Neural cell (in vitro differentiated cells): Measurements from ENCODE around the gene TMEM232. TPM values are rescaled to one million over a fixed set of nuclear protein-coding genes. Genes with fewer than 3 reads are reported as not detected.
"Not testable (repeated sequence)": the region's sequence is repeated elsewhere in the genome, so short reads cannot be mapped to it uniquely, and the experiment has no call there.

Experiments
- H2AFZ ChIP-seq: fragments of 200-600, 300-800 bp; sonication (generic), shearing (Covaris generic); 2 replicates; pipeline ENCODE4 v1.6.0; 2014; ENCODE audit warnings: low read depth, mild to moderate bottlenecking, antibody characterized with exemption, low read length, moderate library complexity
- H3F3A ChIP-seq: fragments of 200-600 bp; shearing (Covaris generic); 2 replicates; pipeline ENCODE4 v1.6.1; 2016; ENCODE audit warnings: mild to moderate bottlenecking, moderate library complexity, mixed read lengths, antibody characterized with exemption, low read length; ENCODE audit not compliant: insufficient read depth, poor library complexity, severe bottlenecking
- H3K27ac ChIP-seq: fragments of 200-600, 300-800 bp; sonication (generic), shearing (Covaris generic); 2 replicates; pipeline ENCODE4 v1.5.1; 2014; ENCODE audit warnings: mild to moderate bottlenecking, low read length, moderate library complexity
- H3K27me3 ChIP-seq: fragments of 300-800, 200-600 bp; sonication (generic), shearing (Covaris generic); 2 replicates; pipeline ENCODE4 v1.6.0; 2014; ENCODE audit warnings: mild to moderate bottlenecking, low read depth, low read length, moderate library complexity; ENCODE audit not compliant: insufficient read depth
- H3K36me3 ChIP-seq: fragments of 300-800, 200-600 bp; sonication (generic), shearing (Covaris generic); 2 replicates; pipeline ENCODE4 v1.5.1; 2014; ENCODE audit warnings: mild to moderate bottlenecking, antibody characterized with exemption, low read length, moderate library complexity; ENCODE audit not compliant: insufficient read depth
- H3K4me2 ChIP-seq: fragments of 300-800, 200-600 bp; sonication (generic), shearing (Covaris generic); 2 replicates; pipeline ENCODE4 v1.6.0; 2014; ENCODE audit warnings: mild to moderate bottlenecking, low read length
- H3K4me3 ChIP-seq: fragments of 300-800, 200-600 bp; sonication (generic), shearing (Covaris generic); 2 replicates; pipeline ENCODE4 v1.5.1; 2014; ENCODE audit warnings: mild to moderate bottlenecking, low read length, moderate library complexity
- H3K79me2 ChIP-seq: fragments of 200-600 bp; shearing (Covaris generic); replicated peaks from 2 replicates; pipeline ENCODE4 v1.6.0; 2014; ENCODE audit warnings: mild to moderate bottlenecking, low read length, moderate library complexity; ENCODE audit not compliant: insufficient read depth
- H3K9ac ChIP-seq: fragments of 300-800, 200-600 bp; sonication (generic), shearing (Covaris generic); 2 replicates; pipeline ENCODE4 v1.6.1; 2016; ENCODE audit warnings: mild to moderate bottlenecking, low read length, mixed read lengths
- H3K9me2 ChIP-seq: fragments of 200-600 bp; shearing (Covaris generic); 2 replicates; pipeline ENCODE4 v1.6.1; 2016; ENCODE audit warnings: mild to moderate bottlenecking, low read length, mixed read lengths; ENCODE audit not compliant: insufficient read depth
- H3K9me3 ChIP-seq: fragments of 200-600, 300-800 bp; sonication (generic), shearing (Covaris generic); 2 replicates; pipeline ENCODE4 v1.6.1; 2016; ENCODE audit warnings: mild to moderate bottlenecking, mixed run types, low read length, moderate library complexity, mixed read lengths
- H4K20me1 ChIP-seq: fragments of 200-600 bp; shearing (Covaris generic); 2 replicates; pipeline ENCODE4 v1.6.1; 2016; ENCODE audit warnings: mild to moderate bottlenecking, mixed run types; ENCODE audit not compliant: insufficient read depth
- EP300 ChIP-seq: fragments of 450-650 bp; conservative IDR thresholded peaks from 2 replicates; pipeline ENCODE4 v1.6.1; 2014; ENCODE audit warnings: antibody characterized with exemption, mild to moderate bottlenecking, moderate library complexity; ENCODE audit not compliant: poor library complexity, severe bottlenecking
- EZH2 ChIP-seq: fragments of 200-600, 300-800 bp; shearing (Covaris generic), sonication (generic); IDR thresholded peaks from 2 replicates; pipeline ENCODE4 v1.6.1; 2014; ENCODE audit warnings: antibody characterized with exemption, low read length, borderline replicate concordance, mild to moderate bottlenecking; ENCODE audit not compliant: insufficient read depth, poor library complexity, severe bottlenecking
- MXI1 ChIP-seq: fragments of 450-650 bp; conservative IDR thresholded peaks from 2 replicates; pipeline ENCODE4 v1.6.1; 2014; ENCODE audit warnings: antibody characterized with exemption, mild to moderate bottlenecking; ENCODE audit not compliant: poor library complexity, severe bottlenecking
- POLR2AphosphoS5 ChIP-seq: IDR thresholded peaks from 2 replicates; pipeline ENCODE4 v1.6.1; 2012
- RAD21 ChIP-seq: fragments of 450-650 bp; conservative IDR thresholded peaks from 2 replicates; pipeline ENCODE4 v1.6.1; 2014; ENCODE audit warnings: antibody characterized with exemption, mild to moderate bottlenecking, moderate library complexity
- SMC3 ChIP-seq: fragments of 450-650 bp; conservative IDR thresholded peaks from 2 replicates; pipeline ENCODE4 v1.6.1; 2014; ENCODE audit warnings: antibody characterized with exemption, mild to moderate bottlenecking, moderate library complexity; ENCODE audit not compliant: poor library complexity
- TAF1 ChIP-seq: IDR thresholded peaks from 2 replicates; pipeline ENCODE4 v1.6.1; 2012; ENCODE audit warnings: low read depth
- polyA plus RNA-seq: library from polyadenylated mRNA; depleted of rRNA; stranded (reverse); fragments of >200 nt; gene quantifications from 2 replicates; pipeline ENCODE4 v1.2.3, GENCODE V29; 2014
- TF ChIP-seq, protein P1 (sequence below): fragments of 450-650 bp; IDR thresholded peaks from 2 replicates; pipeline ENCODE4 v1.5.1; 2014; ENCODE audit warnings: antibody characterized with exemption, mild to moderate bottlenecking, moderate library complexity; ENCODE audit not compliant: poor library complexity, severe bottlenecking
- TF ChIP-seq, protein P2 (sequence below): IDR thresholded peaks from 2 replicates; pipeline ENCODE4 v1.6.1; 2012; ENCODE audit warnings: borderline replicate concordance

The TMEM232 gene
- polyA plus RNA-seq, 1 donor from 2014 or later, result 7.4 TPM

DNA sequence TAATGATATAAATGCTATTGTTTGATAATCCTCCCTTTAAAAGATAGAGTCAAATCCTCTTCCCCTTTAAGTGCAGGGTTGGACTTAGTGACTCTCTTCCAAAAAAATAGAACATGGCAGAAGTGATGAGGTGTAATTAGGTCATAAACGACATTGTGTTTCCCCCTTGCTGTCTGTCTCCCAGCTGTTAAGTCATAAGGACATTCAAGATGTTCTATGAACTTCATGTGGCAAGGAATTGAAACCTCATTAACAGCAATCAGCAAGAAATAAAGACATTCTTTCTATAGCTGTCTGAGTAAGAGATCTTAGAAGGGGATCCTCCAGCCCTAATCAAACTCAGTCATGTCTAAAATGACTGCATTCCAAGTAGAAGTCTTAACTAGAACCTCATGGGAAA, 9.1 kb upstream of the TMEM232 start:
- Histone ChIP-seq H4K20me1 (no peaks in the 10 kb centered on the region), H3F3A (no peaks in the 10 kb centered on the region), H3K9me2 (no peaks in the 10 kb centered on the region), H2AFZ (no peak overlapping the region), H3K9ac (no peak overlapping the region), H3K79me2 (peaks cover 11% of the 10 kb centered on the region), H3K9me3 (no peaks in the 10 kb centered on the region), H3K27me3 (no peaks in the 10 kb centered on the region), H3K36me3 (no peaks in the 10 kb centered on the region), H3K4me2 (no peak overlapping the region), H3K4me3 (no peak overlapping the region), H3K27ac (no peak overlapping the region)
- TF ChIP-seq, protein P1, sequence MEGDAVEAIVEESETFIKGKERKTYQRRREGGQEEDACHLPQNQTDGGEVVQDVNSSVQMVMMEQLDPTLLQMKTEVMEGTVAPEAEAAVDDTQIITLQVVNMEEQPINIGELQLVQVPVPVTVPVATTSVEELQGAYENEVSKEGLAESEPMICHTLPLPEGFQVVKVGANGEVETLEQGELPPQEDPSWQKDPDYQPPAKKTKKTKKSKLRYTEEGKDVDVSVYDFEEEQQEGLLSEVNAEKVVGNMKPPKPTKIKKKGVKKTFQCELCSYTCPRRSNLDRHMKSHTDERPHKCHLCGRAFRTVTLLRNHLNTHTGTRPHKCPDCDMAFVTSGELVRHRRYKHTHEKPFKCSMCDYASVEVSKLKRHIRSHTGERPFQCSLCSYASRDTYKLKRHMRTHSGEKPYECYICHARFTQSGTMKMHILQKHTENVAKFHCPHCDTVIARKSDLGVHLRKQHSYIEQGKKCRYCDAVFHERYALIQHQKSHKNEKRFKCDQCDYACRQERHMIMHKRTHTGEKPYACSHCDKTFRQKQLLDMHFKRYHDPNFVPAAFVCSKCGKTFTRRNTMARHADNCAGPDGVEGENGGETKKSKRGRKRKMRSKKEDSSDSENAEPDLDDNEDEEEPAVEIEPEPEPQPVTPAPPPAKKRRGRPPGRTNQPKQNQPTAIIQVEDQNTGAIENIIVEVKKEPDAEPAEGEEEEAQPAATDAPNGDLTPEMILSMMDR, result no peak

DNA sequence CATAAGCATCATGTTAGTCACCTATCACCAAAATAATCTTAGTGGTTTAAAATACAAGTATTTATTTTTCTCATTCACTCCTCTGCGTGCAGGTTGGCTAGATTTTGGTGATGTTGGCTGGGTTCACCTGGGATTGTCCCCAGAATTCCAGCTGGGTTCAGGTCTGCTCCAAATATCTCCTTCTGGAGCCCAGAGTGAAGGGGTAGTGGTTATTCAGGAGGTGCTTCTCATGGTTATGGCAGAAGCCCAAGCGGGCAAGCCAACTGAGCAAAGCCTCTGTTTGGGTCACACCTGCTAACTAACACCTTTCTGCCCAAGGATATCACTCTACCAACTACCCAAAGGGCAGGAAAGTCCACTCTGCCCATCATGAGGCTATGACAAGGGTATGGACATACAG, 7.6 kb upstream of the TMEM232 start:
- Histone ChIP-seq H3K79me2 (no peaks in the 10 kb centered on the region), H3K27me3 (no peaks in the 10 kb centered on the region), H2AFZ (no peak overlapping the region), H3K27ac (no peak overlapping the region), H4K20me1 (no peaks in the 10 kb centered on the region), H3K36me3 (no peaks in the 10 kb centered on the region), H3F3A (no peaks in the 10 kb centered on the region), H3K9me3 (no peaks in the 10 kb centered on the region), H3K4me2 (no peak overlapping the region), H3K4me3 (no peak overlapping the region), H3K9ac (no peak overlapping the region), H3K9me2 (no peaks in the 10 kb centered on the region)
- TF ChIP-seq MXI1 (no peak), RAD21 (no peak), TAF1 (no peak), EP300 (no peak), EZH2 (no peak), POLR2AphosphoS5 (no peak), SMC3 (no peak)
- TF ChIP-seq, protein P2, sequence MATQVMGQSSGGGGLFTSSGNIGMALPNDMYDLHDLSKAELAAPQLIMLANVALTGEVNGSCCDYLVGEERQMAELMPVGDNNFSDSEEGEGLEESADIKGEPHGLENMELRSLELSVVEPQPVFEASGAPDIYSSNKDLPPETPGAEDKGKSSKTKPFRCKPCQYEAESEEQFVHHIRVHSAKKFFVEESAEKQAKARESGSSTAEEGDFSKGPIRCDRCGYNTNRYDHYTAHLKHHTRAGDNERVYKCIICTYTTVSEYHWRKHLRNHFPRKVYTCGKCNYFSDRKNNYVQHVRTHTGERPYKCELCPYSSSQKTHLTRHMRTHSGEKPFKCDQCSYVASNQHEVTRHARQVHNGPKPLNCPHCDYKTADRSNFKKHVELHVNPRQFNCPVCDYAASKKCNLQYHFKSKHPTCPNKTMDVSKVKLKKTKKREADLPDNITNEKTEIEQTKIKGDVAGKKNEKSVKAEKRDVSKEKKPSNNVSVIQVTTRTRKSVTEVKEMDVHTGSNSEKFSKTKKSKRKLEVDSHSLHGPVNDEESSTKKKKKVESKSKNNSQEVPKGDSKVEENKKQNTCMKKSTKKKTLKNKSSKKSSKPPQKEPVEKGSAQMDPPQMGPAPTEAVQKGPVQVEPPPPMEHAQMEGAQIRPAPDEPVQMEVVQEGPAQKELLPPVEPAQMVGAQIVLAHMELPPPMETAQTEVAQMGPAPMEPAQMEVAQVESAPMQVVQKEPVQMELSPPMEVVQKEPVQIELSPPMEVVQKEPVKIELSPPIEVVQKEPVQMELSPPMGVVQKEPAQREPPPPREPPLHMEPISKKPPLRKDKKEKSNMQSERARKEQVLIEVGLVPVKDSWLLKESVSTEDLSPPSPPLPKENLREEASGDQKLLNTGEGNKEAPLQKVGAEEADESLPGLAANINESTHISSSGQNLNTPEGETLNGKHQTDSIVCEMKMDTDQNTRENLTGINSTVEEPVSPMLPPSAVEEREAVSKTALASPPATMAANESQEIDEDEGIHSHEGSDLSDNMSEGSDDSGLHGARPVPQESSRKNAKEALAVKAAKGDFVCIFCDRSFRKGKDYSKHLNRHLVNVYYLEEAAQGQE, result no peak
- TF ChIP-seq, protein P1, result no peak

DNA sequence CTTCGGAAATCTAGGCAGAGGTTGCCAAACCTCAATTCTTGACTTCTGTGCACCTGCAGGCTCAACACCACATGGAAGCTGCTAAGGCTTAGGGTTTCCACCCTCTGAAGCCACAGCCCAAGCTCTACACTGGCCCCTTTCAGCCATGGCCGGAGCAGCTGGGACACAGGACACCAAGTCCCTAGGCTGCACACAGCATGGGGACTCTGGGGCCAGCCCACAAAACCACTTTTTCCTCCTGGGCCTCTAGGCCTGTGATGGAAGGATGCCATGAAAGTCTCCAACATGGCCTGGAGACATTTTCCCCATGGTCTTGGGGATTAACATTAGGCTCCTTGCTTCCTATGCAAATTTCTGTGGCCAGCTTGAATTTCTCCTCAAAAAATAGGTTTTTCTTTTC, 5.0 kb upstream of the TMEM232 start:
- H3K4me3 ChIP-seq, H2AFZ ChIP-seq, H3F3A ChIP-seq, H3K79me2 ChIP-seq, H3K36me3 ChIP-seq, H3K4me2 ChIP-seq, H4K20me1 ChIP-seq, H3K9me3 ChIP-seq, H3K9ac ChIP-seq, H3K27me3 ChIP-seq, H3K9me2 ChIP-seq, H3K27ac ChIP-seq: not testable (repeated sequence)
